Natural killer cell treated with Interleukin-12 subunit alpha and Interleukin-12 subunit beta and Interleukin-15 and Interleukin-18, amount 100 ng/mL, for 72 hours (primary cell): ENCODE results near the gene ELF5. TPM values are rescaled to one million over a fixed set of nuclear protein-coding genes. Genes with fewer than 3 reads are reported as not detected.

Experiments
- total RNA-seq, 2 donors: library from RNA; stranded (reverse); gene quantifications; one replicate each; pipeline ENCODE4 v1.2.3, GENCODE V29; 2022

Gene ELF5
- total RNA-seq, 2 donors from 2014 or later: not detected

Other genes starting within 250 kb of the ELF5 start
- 10 to 100 TPM; 12.2 to 30.3 TPM for gene ABTB2, start 155.8 kb downstream of the ELF5 start, total RNA-seq
- 10 to 100 TPM; 11.2 to 22.2 TPM for gene CAT, start 74.9 kb downstream of the ELF5 start, total RNA-seq
- gene EHF, start 107.3 kb upstream of the ELF5 start, total RNA-seq: under 1 TPM in 1 of 2 donors, not detected in 1; 0.50 TPM